GM12875 (cell line): ENCODE data around the gene FAAH.
"Not testable (repeated sequence)": the region's sequence is repeated elsewhere in the genome, so short reads cannot be mapped to it uniquely, and the experiment has no call there.

ENCODE experiments used
- H3K4me3 ChIP-seq: one replicate; pipeline ENCODE4 v1.5.1; 2011; ENCODE audit warnings: low read depth, low read length, control low read depth
- TF ChIP-seq, protein P1 (sequence below): IDR thresholded peaks from 2 replicates; pipeline ENCODE4 v1.5.1; 2011; ENCODE audit warnings: low read depth, mild to moderate bottlenecking, control low read depth, inconsistent platforms, low read length, moderate library complexity, borderline replicate concordance; ENCODE audit not compliant: insufficient read depth

The FAAH gene

DNA sequence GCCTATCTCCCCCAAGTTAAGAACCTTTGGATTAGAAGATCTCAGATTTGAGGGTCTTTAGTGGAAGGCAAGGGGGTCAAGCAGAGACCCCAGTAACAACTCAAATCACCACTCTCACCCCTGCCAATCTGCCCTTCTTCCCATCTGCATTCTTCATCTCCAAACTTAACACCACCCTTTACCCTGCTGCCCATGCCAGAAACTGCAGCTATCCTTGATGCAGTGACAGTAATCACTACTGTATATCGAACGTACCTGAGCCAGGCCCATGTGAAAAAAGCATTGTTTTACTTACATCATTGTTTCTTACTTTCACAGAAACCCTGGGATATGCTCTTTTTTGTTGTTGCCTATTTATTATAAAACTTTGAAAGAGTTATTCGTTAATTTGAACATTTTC, 27.0 kb upstream of the FAAH start:
- H3K4me3 ChIP-seq = no peak overlapping the region
- TF ChIP-seq, protein P1, sequence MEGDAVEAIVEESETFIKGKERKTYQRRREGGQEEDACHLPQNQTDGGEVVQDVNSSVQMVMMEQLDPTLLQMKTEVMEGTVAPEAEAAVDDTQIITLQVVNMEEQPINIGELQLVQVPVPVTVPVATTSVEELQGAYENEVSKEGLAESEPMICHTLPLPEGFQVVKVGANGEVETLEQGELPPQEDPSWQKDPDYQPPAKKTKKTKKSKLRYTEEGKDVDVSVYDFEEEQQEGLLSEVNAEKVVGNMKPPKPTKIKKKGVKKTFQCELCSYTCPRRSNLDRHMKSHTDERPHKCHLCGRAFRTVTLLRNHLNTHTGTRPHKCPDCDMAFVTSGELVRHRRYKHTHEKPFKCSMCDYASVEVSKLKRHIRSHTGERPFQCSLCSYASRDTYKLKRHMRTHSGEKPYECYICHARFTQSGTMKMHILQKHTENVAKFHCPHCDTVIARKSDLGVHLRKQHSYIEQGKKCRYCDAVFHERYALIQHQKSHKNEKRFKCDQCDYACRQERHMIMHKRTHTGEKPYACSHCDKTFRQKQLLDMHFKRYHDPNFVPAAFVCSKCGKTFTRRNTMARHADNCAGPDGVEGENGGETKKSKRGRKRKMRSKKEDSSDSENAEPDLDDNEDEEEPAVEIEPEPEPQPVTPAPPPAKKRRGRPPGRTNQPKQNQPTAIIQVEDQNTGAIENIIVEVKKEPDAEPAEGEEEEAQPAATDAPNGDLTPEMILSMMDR = no peak

DNA sequence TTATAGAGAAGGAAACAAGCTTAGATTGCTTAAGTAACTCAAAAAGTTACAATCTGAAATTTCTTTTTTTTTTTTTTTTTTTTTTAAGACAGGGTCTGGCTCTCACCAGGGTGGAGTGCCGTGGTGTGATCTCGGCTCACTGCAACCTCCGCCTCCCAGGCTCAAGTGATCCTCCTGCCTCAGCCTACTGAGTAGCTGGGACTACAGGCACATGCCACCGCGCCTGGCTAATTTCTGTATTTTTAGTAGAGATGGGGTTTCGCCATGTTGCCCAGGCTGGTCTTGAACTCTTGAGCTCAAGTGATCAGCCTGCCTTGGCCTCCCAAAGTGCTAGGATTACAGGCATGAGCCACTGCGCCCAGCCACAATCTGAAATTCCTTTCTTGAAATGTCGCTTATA, 26.4 kb upstream of the FAAH start:
- not testable (repeated sequence) for H3K4me3 ChIP-seq

DNA sequence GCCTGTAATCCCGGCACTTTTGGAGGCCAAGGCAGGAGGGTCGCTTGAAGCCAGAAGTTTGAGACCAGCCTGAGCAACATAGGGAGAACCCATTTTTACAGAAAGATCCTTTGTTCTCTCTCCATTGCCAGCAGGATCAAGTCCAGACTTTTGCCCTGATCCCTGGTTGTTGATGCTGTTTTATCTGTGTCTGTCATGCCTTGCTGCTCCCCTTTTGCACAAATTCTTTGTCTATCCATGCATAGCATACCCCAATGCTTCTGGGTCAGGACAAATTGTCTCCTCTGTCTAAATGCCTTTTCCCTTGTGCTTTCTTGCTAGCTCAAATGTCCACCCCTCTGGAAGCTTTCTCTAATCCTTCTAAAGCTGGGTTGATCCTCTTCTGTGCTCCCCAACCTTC, 25.3 kb upstream of the FAAH start:
- TF ChIP-seq, protein P1 = no peak
- H3K4me3 ChIP-seq = no peak overlapping the region

DNA sequence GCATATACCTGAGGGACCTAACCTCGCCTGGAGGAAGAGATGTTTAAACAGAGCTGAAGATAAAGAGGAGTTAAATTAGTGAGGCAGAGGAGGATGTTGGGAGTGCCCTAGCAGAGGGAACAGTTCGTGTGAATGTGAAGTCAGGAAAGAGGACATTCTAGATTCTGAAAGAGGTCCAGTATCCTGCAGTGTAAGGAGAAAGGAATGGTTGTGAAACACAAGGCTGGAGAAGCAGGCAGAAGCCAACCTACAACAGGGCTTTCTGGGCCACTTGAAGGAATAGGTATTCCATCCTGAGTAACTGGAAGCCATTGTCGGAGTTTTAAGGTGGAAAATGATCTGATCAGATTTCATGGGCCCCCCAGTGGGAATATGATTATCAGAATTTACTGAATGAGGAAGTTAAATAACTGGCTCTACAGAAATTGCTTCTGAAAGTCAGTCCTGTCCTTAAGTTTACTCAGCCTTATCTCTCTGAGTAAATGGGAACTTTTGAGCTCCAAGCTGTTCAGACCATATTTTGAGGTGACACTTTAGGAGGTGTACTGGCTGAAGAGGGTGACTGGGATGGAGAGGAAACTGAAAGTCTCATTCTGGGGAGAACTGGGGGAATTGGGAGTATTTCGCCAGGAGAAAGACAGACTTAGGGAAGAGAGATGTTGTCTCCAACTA, 24.4 kb upstream of the FAAH start:
- no peak overlapping the region for H3K4me3 ChIP-seq
- TF ChIP-seq, protein P1 = no peak

DNA sequence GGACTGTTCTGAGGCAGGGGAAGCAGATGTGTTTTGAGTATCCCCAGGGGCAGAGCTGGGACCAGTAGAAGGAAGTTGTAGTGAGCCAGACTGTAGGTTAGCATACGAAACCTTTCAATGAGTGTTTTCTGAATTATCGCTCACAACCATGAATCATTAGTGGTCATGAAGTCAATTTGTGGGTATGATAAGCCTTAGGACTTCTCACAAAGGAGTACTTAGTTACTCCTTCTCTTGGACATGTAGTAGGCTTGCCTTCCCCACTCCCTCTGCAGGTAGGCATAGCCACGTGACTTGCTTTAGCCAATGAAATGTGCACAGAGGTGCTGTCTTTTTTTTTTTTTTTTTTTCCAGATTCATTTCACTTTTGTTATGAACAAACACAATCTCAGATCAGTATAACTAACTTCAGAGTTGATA, 23.9 kb upstream of the FAAH start:
- TF ChIP-seq, protein P1 = no peak
- no peak overlapping the region for H3K4me3 ChIP-seq

DNA sequence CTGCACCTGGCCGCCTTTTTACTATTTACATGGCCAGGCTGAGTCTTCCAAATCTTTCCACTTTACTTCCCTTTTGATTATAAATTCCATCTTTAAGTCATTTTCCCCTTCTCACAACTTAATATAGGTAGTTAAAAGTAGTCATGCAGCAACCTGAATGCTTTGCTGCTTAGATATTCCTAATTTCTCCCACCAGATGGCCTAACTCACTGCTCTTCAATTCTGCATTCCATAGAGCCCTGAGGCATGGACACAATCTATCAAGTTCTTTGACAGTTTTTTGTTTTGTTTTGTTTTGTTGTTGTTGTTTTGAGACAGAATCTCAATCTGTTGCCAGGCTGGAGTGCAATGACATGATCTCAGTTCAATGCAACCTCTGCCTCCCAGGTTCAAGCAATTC, 21.7 kb upstream of the FAAH start:
- TF ChIP-seq, protein P1 = no peak

DNA sequence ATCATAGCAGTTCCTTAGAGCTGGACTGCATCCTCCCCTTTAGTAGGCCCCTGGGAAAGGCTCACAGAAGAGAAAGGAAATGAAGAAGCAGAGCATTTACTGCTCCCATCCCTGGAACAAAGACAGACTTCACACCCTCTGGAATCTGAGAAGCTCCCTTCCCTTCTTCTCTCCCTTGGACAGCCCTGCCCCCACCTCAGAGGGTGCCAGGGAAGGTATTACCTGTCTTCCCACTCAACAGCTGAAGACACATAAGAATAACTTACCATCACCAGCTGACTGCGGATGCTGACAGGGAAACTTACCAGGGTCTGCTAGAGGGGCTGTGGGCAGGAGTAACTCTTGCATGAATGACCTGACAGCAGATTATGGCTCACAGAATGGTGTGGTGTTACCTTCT, 14.1 kb upstream of the FAAH start:
- TF ChIP-seq, protein P1 = no peak
- no peak overlapping the region for H3K4me3 ChIP-seq

More for the DNA sequence above, 21.7 kb upstream of the FAAH start:
- H3K4me3 ChIP-seq = no peak overlapping the region
